GM18502 (cell line): ENCODE measurements around the gene ZKSCAN1.

Experiments used
- ATAC-seq: cut with Tn5 transposase; IDR thresholded peaks from one replicate; pipeline ENCODE4 v1.9.1; 2021; ENCODE audit warnings: mild to moderate bottlenecking; ENCODE audit not compliant: unreplicated experiment, poor library complexity

Gene ZKSCAN1

GRCh38 chr7:100074841-100075240 lies 59.4 kb downstream of the ZKSCAN1 start:
- ATAC-seq = no peak

- no peak for ATAC-seq
These were observed 60.0 kb downstream of the ZKSCAN1 start for GRCh38 chr7:100075418-100075817.

- ATAC-seq = no peak
These were observed 61.8 kb downstream of the ZKSCAN1 start for GRCh38 chr7:100077205-100077604.

- ATAC-seq = no peak
These were observed 63.7 kb downstream of the ZKSCAN1 start for GRCh38 chr7:100079024-100079560.

- no peak for ATAC-seq
These were observed 65.6 kb downstream of the ZKSCAN1 start for GRCh38 chr7:100080907-100081534.

GRCh38 chr7:100081535-100082102 lies 66.2 kb downstream of the ZKSCAN1 start, which contains the start of gene ZNF3:
ZNF3 (minus strand) TSS chr7:100081723; CDS start chr7:100077357, 4,366 bp downstream.
- ATAC-seq = peak; percentile 86

- ATAC-seq = no peak
These were observed 67.6 kb downstream of the ZKSCAN1 start for GRCh38 chr7:100082978-100083377.

GRCh38 chr7:100085515-100085914 lies 70.1 kb downstream of the ZKSCAN1 start:
- ATAC-seq = no peak

GRCh38 chr7:100087055-100087750 lies 71.8 kb downstream of the ZKSCAN1 start:
- no peak for ATAC-seq

GRCh38 chr7:100088095-100088620 lies 72.8 kb downstream of the ZKSCAN1 start:
- ATAC-seq = no peak

GRCh38 chr7:100088621-100089457 lies 73.4 kb downstream of the ZKSCAN1 start, which contains the start of gene COPS6:
COPS6 (plus strand) TSS chr7:100088969; CDS start chr7:100088991, 22 bp downstream.
- no peak for ATAC-seq

GRCh38 chr7:100089458-100090196 lies 74.2 kb downstream of the ZKSCAN1 start:
- ATAC-seq = no peak

- ATAC-seq = no peak
These were observed 75.4 kb downstream of the ZKSCAN1 start for GRCh38 chr7:100090527-100091410.
